Cerebellar cortex (tissue), 1 donor: ENCODE data around the gene AGMO.
"Not testable (repeated sequence)": the region's sequence is repeated elsewhere in the genome, so short reads cannot be mapped to it uniquely, and the experiment has no call there.

Experiments
- DNase-seq: peaks from one replicate; pipeline ENCODE4 v3.0.0-alpha.2; 2015; ENCODE audit warnings: low spot score

Gene AGMO

DNA sequence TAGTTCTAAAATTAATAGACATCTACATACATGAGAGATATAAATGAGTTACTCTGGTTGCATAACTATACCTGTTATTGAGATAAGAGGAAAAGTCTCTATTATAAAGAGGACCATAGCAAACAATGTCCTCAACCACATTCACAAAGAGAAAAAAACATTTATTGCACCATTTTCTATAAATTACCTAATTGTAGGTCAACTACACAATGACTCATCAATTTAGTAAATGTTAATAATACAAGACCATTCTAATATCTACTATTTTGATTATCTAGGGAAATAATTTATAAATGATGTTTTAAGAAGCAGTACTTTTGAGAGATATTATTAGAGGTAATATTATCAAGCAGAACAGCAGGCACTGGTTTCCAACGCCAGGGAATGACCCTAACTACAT lies 246.1 kb downstream of the AGMO start:
- no peak for DNase-seq

DNA sequence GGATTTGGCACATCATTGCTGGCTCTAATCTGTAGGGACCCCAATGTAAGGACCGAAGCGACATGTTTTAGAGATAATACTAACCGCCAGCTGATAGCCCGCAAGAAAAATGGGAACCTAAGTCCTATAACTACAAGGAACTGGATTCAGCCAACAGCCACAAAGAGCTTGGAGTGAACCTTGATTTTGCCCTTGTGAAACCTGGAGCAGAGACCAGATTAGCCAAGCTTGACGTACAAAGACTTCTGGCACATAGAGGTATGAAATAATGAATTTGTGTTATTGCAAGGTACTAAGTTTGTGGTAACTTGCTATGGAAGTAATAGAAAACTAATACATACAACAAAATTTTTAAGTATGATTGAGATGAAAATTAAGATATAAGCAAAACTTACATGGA lies 246.9 kb downstream of the AGMO start:
- no peak for DNase-seq

DNA sequence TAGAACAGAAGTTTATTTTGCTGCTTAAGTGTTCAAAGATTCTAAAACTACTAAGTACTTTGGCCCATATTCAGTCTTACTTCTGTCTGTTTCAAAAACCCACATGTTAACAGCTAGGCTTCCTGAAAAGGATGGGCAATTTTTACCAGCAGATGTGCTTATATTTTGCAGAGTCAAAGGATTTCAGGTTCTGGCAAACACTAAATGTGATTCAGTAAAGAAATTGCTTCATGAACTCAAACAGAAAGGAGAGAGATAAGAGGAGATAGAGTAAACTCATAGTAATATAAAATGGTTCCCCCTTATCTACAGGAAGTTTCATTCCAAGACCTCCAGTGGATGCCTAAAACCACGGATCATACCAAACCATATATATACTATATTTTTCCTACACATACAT lies 248.5 kb downstream of the AGMO start:
- DNase-seq = no peak

DNA sequence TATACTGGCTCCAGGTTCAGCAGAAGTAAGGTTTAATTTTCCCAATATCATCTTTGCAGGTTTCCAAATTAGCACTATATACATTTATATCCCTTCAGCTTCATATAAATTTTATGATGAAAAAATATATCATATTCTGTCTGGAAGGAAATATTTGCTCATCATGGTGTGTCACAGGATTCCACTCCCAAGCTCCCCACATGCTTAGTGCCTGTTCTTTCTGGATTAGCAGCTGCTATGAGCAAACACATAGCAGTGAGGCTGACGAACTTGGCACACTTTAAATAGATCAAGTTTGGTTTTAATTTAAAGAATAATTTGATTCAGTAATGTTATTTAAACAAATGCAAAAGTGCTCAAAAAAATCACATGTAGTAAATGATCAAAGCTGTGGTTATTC lies 251.9 kb downstream of the AGMO start:
- DNase-seq = no peak

DNA sequence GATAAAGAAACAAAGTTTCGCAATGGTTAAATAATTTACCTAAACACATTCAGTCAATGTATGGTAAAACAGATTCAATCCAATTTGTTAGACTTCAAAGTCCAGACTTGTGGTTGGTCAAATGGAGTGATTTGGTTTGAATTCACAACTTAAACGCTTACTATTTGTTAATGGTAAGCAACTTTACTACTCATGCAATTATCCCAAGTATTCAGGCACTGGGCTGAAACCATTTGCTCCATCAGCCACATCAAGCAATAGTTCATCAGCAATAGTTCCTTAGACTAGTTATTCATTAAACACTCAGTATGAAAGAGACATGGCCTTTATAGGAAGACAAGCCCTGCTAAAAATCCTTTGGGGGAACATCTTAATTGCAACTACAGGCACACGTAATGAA lies 253.0 kb downstream of the AGMO start:
- DNase-seq = no peak

DNA sequence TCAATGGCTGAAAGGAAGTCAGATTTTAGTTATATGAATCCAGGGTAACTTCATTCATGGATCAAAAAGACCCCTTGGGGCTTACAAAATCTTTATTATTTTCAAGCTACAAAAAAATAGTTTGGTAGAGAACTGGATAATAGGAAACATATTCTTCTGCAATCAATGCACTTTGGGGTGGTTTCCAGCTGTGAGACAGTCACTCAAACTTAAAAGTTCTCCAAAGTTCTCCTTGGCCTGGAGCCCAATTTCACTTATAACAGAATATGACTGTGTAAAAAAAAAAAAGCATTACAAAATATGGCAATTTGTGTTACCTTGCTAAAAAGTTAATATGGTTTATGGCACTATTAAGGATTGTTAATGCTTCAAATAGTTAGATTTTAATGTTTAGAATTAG lies 255.5 kb downstream of the AGMO start:
- DNase-seq = no peak

DNA sequence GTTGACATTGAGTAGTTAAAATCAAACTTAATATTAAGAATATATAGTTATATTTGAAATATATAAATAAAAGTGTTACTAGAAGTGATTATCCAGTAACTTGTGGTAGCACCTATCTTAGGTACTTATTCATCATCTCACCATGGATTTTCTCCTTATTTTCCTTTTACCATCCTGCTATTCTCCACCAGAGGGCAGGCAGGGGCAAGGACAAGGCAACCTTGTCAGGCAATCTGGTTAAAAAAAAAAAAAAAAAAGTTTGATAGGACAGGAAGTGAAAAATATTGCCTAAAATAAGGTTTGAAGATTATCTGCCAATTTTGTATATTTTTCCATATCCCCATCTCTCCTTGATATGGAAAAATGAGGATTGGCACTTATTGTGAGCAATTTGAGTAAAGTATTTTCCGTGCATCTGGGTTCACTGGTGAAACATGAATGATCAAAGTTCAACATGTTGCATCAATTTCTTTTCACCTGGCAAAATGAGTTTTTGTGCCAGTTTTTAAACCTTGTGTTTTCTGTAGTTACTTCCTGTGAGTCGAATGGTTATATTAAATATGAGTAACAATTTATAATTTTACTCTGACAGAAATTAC lies 256.7 kb downstream of the AGMO start:
- DNase-seq = peak; percentile 29

DNA sequence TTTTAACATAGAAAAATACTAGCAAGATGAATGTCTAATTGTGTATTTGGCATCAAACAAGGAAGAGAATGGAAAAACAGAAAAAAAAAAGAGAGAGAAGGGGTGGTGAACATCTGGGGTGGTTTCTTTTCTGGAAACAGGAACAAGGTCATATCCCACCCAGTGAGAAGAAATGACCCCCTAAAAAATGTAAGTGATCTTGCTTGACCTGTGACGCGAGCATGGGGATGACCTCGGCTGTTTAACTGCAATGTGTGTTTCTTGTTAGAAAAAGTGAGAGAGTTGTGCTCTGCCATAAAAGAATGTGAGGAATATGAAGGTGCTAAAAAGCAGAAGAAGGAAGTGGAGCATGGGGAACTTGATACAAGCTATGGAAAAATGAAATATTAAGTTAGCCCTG lies 258.5 kb downstream of the AGMO start:
- DNase-seq = no peak

DNA sequence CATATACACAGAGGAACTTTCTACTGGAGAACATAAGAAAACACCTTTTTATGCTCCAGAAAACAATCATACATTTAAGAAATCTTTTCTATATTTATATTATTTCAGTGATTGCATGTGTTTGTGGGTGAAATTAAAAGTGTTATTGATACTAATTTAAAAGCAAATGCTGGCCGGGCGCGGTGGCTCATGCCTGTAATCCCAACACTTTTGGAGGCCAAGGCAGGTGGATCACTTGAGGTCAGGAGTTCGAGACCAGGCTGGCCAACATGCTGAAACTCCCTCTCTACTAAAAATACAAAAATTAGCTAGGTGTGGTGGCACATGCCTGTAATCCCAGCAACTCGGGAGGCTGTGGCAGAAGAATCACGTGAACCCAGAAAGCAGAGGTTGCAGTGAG lies 260.8 kb downstream of the AGMO start:
- DNase-seq = not testable (repeated sequence)

DNA sequence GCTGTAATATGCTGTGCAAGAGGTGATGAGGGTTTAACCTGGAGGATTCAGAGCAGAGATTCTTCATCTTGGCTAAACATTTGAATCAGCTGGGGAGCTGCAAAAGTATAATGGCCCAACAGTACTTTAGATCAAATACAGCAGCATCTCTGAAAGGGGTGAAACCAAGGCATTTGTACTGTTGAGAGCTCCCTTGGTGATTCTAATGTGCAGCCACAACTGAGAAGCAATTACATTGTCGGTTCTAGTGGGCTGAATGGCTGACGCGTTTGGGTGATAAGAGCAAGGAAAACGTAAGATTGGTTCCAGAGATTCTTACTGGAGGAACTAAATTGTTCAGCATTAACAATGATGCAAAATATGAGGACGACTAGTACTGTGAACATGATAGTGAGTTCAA lies 269.7 kb downstream of the AGMO start:
- no peak for DNase-seq

DNA sequence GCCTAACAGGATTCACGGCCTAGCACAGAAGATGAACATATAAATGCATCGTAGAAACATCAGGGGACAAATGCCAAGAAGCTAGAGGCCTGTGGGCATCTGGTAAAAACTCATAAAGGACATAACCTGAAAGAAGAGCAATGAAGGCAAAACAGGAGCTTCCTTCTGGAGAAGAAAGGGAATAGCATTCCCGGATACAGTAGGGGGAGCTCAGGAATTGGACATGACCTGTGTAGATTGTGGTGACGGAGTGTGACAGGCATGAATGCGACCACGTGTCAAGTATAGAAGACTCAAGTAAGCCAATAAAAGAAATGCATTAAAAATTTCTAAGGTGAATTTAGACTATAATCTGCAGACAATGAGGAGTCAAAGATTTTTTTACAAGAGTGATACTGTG lies 270.1 kb downstream of the AGMO start:
- no peak for DNase-seq

DNA sequence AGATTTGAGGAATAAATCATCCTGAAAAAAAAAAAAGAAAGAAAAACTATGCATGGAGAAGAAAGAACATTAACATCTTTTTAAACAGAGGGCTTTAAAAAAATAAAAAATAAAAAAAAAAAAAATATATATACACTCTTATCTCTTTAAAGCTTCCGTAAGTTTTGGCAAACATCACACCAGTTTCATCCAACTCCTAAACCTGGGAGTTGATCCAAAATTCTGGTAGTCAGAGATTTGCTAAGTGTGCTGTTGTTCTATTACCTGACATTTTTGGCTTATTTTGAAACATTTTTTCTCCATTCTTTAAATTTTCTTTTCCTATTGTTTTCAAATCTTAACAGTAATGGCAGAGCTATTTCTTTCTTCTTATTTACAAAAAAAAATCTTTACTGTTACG lies 273.1 kb downstream of the AGMO start:
- no peak for DNase-seq

DNA sequence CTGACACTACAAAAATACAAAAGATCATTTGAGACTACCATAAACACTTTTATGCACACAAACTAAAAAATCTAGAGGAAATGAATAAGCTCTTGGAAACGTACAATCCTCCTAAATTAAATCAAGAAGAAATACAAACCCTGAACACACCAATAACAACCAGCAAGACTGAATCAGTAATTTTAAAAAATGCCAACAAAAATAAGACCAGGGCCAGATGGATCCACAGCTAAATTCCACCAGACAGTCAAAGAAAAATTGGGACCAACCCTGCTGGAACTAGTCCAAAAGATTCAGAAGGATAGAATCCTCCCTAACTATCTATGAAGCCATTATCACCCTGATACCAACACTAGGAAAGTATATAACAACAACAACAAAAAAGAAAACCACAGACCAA lies 277.4 kb downstream of the AGMO start:
- no peak for DNase-seq

DNA sequence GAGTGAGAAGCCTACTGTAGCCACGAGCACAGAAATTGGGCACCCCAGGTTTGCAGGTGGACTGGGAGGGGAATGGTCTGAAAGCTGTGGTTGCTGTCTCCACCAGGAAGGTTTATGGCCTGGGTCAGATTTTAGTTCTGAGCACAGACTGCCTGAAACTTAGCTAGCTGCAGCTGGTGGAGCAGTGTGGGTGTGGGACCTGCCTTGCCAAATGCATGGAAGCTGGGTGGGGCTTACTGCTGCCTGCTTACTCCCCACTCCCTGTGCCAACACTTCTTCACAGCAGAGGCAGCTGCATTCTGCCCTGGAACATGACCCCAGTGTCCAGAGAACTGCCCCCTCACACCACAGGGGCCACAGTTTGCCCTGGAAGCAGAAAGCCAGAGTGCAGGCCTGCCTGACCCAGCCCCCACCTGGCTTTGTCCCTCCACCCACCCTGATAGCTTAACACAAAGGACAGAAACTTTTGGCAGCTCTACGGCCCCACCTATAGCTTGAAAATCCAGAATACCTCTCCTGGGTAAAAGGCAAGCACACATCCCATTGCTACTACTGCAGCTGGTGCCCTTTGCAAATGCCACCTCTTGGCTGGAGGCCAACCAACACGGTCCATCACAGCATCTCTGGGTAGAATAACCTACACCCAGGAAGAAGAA lies 281.6 kb downstream of the AGMO start:
- no peak for DNase-seq

DNA sequence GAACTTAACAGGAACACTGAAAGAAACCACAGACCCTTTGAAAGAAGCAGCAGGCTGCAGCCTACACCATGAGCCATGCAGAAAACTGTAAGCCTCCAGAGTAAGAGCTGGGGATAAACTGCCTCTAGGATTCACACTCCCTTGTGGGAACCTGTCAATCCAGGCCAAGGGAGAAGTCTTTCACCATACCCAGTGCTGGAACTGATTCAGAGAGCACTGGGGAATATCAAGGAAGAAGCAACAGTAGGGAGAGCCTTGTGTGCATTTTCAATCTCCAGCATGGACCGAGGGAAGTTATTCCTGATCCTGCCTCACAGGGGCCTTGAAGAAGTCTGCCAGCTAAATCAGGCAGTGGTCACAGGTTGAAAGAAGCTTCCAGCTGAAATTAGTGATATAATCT lies 282.2 kb downstream of the AGMO start:
- DNase-seq = no peak

DNA sequence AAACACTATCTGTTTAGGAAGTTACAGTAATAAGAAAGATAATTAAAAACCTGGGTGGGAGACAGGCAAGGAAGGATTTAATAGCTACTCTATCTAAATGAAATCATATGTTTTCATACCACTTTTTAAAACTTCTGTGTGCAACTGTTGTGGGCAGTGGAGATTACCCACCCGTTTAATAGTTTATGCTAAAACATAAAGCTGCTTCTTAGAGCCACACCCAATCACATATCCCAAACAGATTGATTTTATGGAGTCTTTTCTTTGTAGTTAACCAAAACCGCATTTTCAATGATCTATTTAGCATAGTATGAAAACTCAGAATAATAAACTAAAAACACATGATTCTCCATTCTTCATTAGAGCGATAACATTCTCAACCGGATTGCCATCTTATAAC lies 304.1 kb downstream of the AGMO start:
- DNase-seq = no peak

DNA sequence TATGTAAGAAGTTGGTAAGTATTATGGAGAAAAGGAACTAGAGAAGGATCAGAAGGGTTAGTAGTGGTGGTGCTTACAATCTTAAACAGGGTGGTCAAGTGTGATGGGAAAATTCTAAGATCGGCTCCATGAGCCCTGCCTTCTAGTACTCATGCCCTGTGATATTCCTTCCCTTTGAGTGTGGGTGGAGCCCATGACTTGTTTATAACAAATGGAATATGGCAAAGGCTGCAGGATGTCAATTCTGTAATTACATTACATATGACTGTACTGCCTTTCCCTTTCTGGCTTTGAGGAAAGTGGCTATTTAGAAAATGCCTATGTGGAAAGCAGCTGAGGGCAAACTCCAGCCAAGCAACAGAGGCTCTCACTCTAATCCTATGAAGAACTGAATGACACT lies 309.6 kb downstream of the AGMO start:
- no peak for DNase-seq

DNA sequence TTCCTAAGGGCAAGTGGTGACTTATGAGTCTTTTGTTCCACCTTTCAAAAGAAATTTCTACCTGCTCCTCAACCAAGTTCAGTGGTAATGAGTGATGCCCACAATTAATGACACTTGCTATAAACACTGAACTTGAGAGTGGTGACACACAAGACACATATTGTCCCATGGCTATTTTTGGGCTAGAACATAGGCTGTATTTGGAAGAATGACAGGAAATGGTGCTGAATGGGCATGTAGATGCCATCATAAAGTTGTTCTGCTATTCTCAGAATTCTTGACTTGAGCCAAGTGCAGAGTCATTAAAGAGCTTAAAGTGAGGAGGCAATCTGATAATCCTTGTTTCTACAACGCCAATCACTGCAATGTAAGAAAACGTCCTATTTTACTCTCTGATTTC lies 313.3 kb downstream of the AGMO start:
- no peak for DNase-seq

DNA sequence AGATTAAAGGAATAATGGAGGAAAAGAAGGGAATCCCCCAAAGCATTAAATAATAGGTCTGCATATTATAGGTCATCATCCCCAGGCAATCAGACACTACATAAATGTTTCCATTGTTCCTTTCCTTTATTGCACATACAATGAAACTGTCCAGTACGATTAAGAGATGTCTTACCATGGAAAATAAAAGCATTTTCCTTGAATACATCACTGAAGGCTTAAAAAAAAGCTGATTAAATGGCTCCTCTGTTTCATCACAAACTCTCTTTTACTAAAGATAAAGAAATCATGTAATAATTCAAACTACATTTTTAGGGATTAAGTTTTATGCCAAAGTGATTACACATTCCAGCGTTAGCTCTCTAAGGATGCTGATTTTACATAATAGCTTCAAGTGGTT lies 316.0 kb downstream of the AGMO start:
- DNase-seq = no peak

DNA sequence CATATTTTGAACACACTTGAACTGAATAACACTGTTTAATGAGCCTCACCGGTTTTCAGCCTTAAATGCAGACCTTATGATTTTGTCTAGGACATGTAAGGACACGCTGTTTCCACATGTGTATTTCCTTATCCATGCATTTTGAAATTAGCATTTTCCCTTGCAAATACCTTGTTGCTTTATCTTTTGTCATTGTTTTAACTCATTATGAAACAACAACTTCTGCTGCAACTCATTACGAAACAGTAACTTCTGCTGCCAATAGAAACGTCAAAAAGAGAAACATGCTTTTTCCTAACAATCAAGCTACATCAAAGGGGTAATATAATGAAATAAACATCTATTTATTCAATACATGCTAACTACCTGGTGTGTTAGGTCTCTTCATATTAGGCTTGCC lies 322.0 kb downstream of the AGMO start:
- DNase-seq = no peak

DNA sequence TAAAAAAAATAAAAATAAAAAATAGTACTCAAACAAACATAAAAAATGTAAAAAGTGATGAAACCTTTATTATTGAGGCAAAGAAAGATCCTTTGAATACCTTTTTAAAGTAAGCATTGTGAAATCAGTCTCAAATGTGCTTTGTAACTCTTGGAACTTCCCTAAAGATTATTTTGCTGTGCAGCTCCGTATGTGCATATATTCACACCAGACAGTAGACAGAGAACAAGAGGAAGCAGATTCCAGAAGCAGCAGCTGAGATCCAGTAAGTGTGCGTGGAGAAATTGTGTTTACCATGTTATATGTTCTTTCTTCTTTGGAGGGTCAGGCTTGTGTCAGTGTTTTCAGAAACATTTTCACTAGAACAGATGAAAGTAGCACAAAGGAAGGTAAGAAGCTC lies 324.9 kb downstream of the AGMO start:
- no peak for DNase-seq

DNA sequence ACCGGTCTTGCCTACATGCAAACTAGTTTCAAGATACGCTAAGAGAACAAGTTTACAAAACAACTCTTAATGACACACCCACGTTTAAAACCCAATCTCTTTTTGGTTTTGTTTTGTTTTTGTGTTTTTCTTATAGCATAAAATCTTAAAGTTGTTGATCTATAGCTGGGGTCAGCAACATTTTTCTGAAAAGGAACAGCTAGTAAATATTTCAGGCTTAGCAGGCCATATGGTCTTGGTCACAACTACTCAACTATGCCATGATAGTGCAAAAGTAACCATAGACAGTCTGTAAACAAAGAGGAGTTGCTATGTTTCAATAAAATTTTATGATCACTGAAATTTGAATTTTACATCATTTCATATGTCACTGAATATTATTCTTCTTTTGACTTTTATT lies 327.4 kb downstream of the AGMO start:
- DNase-seq = no peak

DNA sequence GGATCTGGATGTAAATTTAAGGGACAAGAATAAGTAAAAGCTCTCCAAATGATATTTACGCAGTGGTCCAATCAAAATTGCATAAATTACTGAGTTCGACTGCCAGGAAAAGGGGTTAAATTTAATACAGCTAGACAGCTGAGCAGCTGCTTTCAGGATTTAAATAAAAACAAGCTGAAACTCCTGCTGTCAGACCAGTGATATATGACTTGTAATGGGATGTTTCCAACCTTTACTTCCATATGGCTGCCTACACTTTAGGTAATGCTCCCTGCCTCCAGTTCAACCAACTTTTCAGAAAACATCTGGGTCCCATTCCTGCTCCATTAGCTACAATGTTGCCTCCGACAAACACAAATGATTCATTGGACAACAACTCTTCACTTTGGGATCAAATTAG lies 333.0 kb downstream of the AGMO start:
- no peak for DNase-seq

DNA sequence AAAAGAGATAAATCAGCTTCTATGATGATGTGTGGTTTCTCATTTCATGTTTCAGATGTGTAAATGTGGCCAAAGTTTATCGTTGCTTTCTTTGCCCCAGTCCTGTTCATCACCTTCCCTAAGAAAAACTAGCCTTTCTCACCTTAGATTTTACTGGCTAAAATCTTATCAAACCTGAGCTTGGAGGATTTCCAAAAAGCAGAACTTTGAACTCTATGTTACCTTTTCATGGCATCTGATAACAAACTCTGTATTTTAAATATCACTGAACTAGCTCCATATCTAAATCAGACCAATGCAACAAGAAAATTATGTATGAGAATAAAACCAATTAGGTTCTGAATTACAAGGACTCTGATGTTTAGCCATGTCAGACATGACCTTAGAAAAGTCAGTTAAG lies 335.8 kb downstream of the AGMO start:
- DNase-seq = no peak

DNA sequence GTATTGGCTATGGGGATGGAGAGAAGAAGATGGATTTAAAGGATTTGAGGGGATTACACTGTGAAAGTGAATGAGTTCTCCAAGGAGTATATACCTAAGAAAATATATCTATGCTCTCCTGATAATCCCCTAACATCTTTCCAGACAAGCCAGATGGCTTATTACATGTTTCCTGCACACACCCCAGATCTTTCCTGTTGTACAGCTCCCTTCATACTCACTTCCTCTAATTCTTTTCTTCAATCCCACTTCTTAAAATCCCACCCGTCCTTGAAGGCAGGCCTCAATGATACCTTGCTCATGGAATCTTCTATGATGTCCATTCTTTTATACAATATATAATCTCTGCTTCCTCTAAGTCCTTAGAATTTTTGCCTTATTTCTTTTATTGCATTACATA lies 342.1 kb downstream of the AGMO start:
- DNase-seq = no peak
